Esophagus squamous epithelium (tissue), 4 donors: ENCODE data around the gene DCHS1.

Source experiments
- POLR2A ChIP-seq, 4 donors: fragments of 450-650 bp; IDR thresholded peaks; one replicate each; pipeline ENCODE4 v1.6.1; 2017; ENCODE audit warnings: antibody characterized with exemption in 4 of 4, mild to moderate bottlenecking in 4 of 4, moderate library complexity in 3 of 4
- TF ChIP-seq, protein P1 (sequence below), 6 experiments: fragments of 450-650 bp in 4 of 6; fragments of 200-600 bp in 2 of 6; sonication (generic) in 2 of 6; IDR thresholded peaks; one replicate each; pipeline ENCODE4 v1.5.1; 2016 to 2019; ENCODE audit warnings: antibody characterized with exemption in 6 of 6, mild to moderate bottlenecking in 4 of 6, moderate library complexity in 4 of 6

DNA sequence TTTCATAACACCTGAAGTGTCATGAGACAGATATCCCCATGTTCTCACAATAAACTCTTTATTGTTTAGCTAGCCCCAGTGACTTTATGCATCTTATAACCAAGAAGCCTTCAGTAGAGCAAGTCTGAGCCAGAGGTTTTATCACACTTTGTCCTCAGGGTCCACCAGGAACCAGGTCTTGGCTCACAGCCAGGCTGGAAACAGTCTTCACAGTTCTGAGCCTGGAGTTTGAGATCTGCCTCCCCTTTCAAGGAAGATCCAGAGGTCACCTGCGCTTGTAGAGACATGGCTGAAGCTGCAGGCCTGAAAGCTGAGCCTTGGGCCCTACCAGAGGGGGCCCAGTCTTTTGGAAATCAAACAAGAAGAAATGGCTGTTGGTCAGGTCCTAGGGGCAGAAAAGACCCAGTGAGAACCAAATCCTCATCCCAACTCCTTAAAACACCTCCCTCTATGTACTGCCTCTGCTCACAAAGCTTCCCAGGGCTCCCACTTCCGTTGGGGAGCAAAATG, 55.7 kb downstream of the DCHS1 start:
- TF ChIP-seq, protein P1, sequence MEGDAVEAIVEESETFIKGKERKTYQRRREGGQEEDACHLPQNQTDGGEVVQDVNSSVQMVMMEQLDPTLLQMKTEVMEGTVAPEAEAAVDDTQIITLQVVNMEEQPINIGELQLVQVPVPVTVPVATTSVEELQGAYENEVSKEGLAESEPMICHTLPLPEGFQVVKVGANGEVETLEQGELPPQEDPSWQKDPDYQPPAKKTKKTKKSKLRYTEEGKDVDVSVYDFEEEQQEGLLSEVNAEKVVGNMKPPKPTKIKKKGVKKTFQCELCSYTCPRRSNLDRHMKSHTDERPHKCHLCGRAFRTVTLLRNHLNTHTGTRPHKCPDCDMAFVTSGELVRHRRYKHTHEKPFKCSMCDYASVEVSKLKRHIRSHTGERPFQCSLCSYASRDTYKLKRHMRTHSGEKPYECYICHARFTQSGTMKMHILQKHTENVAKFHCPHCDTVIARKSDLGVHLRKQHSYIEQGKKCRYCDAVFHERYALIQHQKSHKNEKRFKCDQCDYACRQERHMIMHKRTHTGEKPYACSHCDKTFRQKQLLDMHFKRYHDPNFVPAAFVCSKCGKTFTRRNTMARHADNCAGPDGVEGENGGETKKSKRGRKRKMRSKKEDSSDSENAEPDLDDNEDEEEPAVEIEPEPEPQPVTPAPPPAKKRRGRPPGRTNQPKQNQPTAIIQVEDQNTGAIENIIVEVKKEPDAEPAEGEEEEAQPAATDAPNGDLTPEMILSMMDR (IDR thresholded peaks at IDR 0.05): no peak
- TF ChIP-seq POLR2A (IDR thresholded peaks at IDR 0.05): no peak
